OCI-LY1 (cell line): ENCODE results near the gene ARIH2.

ENCODE experiments used
- H2AFZ ChIP-seq: fragments of 200-600 bp; sonication (generic), shearing (Covaris generic); 2 replicates; pipeline ENCODE4 v1.6.0; 2014; ENCODE audit warnings: antibody characterized with exemption, mild to moderate bottlenecking, low read length
- H3F3A ChIP-seq: fragments of 200-600 bp; sonication (generic), shearing (Covaris generic); 2 replicates; pipeline ENCODE4 v1.6.0; 2014; ENCODE audit warnings: mild to moderate bottlenecking, antibody characterized with exemption, low read length, moderate library complexity; ENCODE audit not compliant: insufficient read depth
- H3K27ac ChIP-seq: fragments of 200-600 bp; sonication (generic); 2 replicates; pipeline ENCODE4 v1.5.1; 2014; ENCODE audit warnings: low read length, mixed run types, mild to moderate bottlenecking, low read depth; ENCODE audit not compliant: poor library complexity, severe bottlenecking
- H3K27me3 ChIP-seq: fragments of 200-600 bp; sonication (generic); 2 replicates; pipeline ENCODE4 v1.6.0; 2014; ENCODE audit warnings: antibody characterized with exemption, mild to moderate bottlenecking, low read length, moderate library complexity; ENCODE audit not compliant: insufficient read depth
- H3K36me3 ChIP-seq: fragments of 200-600 bp; sonication (generic); 2 replicates; pipeline ENCODE4 v1.6.1; 2014; ENCODE audit warnings: mild to moderate bottlenecking, antibody characterized with exemption, low read length, moderate library complexity, mixed read lengths; ENCODE audit not compliant: insufficient read depth
- H3K4me1 ChIP-seq: fragments of 200-600 bp; sonication (generic); 2 replicates; pipeline ENCODE4 v1.5.1; 2014; ENCODE audit warnings: mild to moderate bottlenecking, low read length, moderate library complexity; ENCODE audit not compliant: insufficient read depth, severe bottlenecking
- H3K4me2 ChIP-seq: fragments of 200-600 bp; sonication (generic), shearing (Covaris generic); 2 replicates; pipeline ENCODE4 v1.6.1; 2014; ENCODE audit warnings: low read length
- H3K4me3 ChIP-seq: fragments of 200-600 bp; sonication (generic); 2 replicates; pipeline ENCODE4 v1.5.1; 2014; ENCODE audit warnings: low read length, low read depth, mild to moderate bottlenecking, mixed read lengths; ENCODE audit not compliant: poor library complexity, severe bottlenecking
- H3K79me2 ChIP-seq: fragments of 200-600 bp; shearing (Covaris generic); 2 replicates; pipeline ENCODE4 v1.6.1; 2016; ENCODE audit warnings: mixed run types, low read length, mixed read lengths; ENCODE audit not compliant: insufficient read depth
- H3K9ac ChIP-seq: fragments of 200-600 bp; sonication (generic), shearing (Covaris generic); 2 replicates; pipeline ENCODE4 v1.6.1; 2014; ENCODE audit warnings: mild to moderate bottlenecking, low read length, mixed read lengths
- H3K9me2 ChIP-seq: fragments of 200-600 bp; sonication (generic), shearing (Covaris generic); 2 replicates; pipeline ENCODE4 v1.6.1; 2014; ENCODE audit warnings: low read depth, mild to moderate bottlenecking, low read length, mixed read lengths
- H3K9me3 ChIP-seq: fragments of 200-600 bp; shearing (Covaris generic); 2 replicates; pipeline ENCODE4 v1.6.1; 2014; ENCODE audit warnings: low read length, mixed read lengths
- H4K20me1 ChIP-seq: fragments of 200-600 bp; sonication (generic), shearing (Covaris generic); 2 replicates; pipeline ENCODE4 v1.6.0; 2016; ENCODE audit warnings: mild to moderate bottlenecking, low read length; ENCODE audit not compliant: insufficient read depth
- CTCF ChIP-seq: fragments of 200-600 bp; sonication (generic), shearing (Covaris generic); IDR thresholded peaks from 2 replicates; pipeline ENCODE4 v1.5.1; 2017; ENCODE audit warnings: mild to moderate bottlenecking, antibody characterized with exemption, low read length, moderate library complexity, mixed read lengths
- EZH2 ChIP-seq: fragments of 200-600 bp; sonication (generic), shearing (Covaris generic); IDR thresholded peaks from 2 replicates; pipeline ENCODE4 v1.8.0; 2017; ENCODE audit warnings: borderline replicate concordance, mixed run types, mild to moderate bottlenecking, antibody characterized with exemption, low read length, moderate library complexity, mixed read lengths

Gene ARIH2

GRCh38 chr3:48974076-48974864 is 55.6 kb downstream of the ARIH2 start:
- Histone ChIP-seq H3K4me3 (no peak overlapping the region), H3F3A (no peaks in the 10 kb centered on the region), H4K20me1 (no peaks in the 10 kb centered on the region), H3K4me1 (no peaks in the 10 kb centered on the region), H3K9me3 (no peaks in the 10 kb centered on the region), H2AFZ (no peak overlapping the region), H3K27ac (no peak overlapping the region), H3K9ac (no peak overlapping the region), H3K79me2 (no peaks in the 10 kb centered on the region), H3K9me2 (no peaks in the 10 kb centered on the region), H3K27me3 (no peaks in the 10 kb centered on the region), H3K4me2 (no peak overlapping the region), H3K36me3 (peaks cover 87% of the 10 kb centered on the region)
- TF ChIP-seq EZH2 (no peak), CTCF (no peak)

- H3K36me3 ChIP-seq: peaks cover 88% of the 10 kb centered on the region
- H3K79me2 ChIP-seq: no peaks in the 10 kb centered on the region
- H3K9me2 ChIP-seq: no peaks in the 10 kb centered on the region
- no peaks in the 10 kb centered on the region for H3K4me1 ChIP-seq
- H4K20me1 ChIP-seq: no peaks in the 10 kb centered on the region
- H3F3A ChIP-seq: no peaks in the 10 kb centered on the region
- no peak overlapping the region for H3K27ac ChIP-seq
- no peak overlapping the region for H3K4me2 ChIP-seq
- TF ChIP-seq EZH2 (no peak), CTCF (no peak)
- H3K27me3 ChIP-seq: no peaks in the 10 kb centered on the region
- no peak overlapping the region for H3K4me3 ChIP-seq
- no peaks in the 10 kb centered on the region for H3K9me3 ChIP-seq
- H2AFZ ChIP-seq: no peak overlapping the region
- no peak overlapping the region for H3K9ac ChIP-seq
Observed at GRCh38 chr3:48979451-48979850, 60.8 kb downstream of the ARIH2 start.

- Histone ChIP-seq H3F3A (no peaks in the 10 kb centered on the region), H3K79me2 (no peaks in the 10 kb centered on the region), H3K4me2 (no peak overlapping the region), H3K27me3 (no peaks in the 10 kb centered on the region), H2AFZ (no peak overlapping the region), H3K36me3 (peaks cover 88% of the 10 kb centered on the region), H3K27ac (no peak overlapping the region), H3K9me2 (no peaks in the 10 kb centered on the region), H3K4me3 (no peak overlapping the region), H3K4me1 (no peaks in the 10 kb centered on the region), H3K9me3 (no peaks in the 10 kb centered on the region), H3K9ac (no peak overlapping the region), H4K20me1 (no peaks in the 10 kb centered on the region)
- TF ChIP-seq CTCF (no peak), EZH2 (no peak)
Observed at GRCh38 chr3:48980295-48980694, 61.7 kb downstream of the ARIH2 start.
